HL-60 (cell line): ENCODE data around the gene OR13C9.

Experiments
- CTCF ChIP-seq: IDR thresholded peaks from one replicate; pipeline ENCODE4 v1.5.1; 2011; ENCODE audit warnings: low read length, control low read depth, inconsistent platforms; ENCODE audit not compliant: insufficient read depth
- POLR2AphosphoS5 ChIP-seq: IDR thresholded peaks from 2 replicates; pipeline ENCODE4 v1.6.1; 2012; ENCODE audit warnings: low read depth
- REST ChIP-seq: IDR thresholded peaks from 2 replicates; pipeline ENCODE4 v1.6.1; 2012; ENCODE audit warnings: low read depth; ENCODE audit not compliant: insufficient replicate concordance

GRCh38 chr9:104606152-104606551 lies 11.9 kb downstream of the OR13C9 start:
- no peak for TF ChIP-seq CTCF
- no peak for TF ChIP-seq REST
- TF ChIP-seq POLR2AphosphoS5, result no peak
